Stimulated activated CD4-positive, alpha-beta T cell treated with anti-CD3 and anti-CD28 coated beads, Interleukin-1b, Interleukin-23, amount 100 ng/mL, for 48 hours (primary cell): ENCODE measurements around the gene SLC39A12.
"Not testable (repeated sequence)": the region's sequence is repeated elsewhere in the genome, so short reads cannot be mapped to it uniquely, and the experiment has no call there.

Experiments used
- DNase-seq: peaks from one replicate; pipeline ENCODE4 v3.0.0-alpha.2; 2020

SLC39A12 gene

DNA sequence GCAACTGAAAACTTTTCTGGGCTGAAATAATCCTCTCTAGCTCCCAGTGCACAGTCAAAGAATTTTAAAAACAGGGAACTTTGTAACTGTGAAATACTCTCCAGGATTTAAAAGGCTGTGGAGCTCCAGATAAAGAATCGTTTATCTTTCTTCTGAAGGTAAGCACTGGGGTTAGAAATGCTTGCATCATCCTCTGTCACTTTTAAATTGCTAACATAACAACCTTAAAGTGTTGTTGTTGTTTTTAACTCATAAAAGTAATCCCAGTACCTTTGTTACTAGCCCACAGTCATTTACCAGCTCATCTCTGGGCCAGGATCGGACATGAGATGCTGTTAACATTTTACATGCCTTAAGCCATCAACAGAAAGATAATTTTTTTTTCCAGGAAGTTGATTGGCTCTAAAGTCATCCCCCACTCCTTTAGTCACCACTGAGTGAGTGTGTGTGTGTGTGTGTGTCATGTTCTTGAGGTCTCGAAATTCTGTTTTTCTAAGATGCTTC is at the start of gene SLC39A12:
Gene SLC39A12, plus strand, starts transcription at position 51 of the 504 bp plus-strand sequence. CDS start 1,359 bp downstream, outside the sequence.
- DNase-seq: no peak

DNA sequence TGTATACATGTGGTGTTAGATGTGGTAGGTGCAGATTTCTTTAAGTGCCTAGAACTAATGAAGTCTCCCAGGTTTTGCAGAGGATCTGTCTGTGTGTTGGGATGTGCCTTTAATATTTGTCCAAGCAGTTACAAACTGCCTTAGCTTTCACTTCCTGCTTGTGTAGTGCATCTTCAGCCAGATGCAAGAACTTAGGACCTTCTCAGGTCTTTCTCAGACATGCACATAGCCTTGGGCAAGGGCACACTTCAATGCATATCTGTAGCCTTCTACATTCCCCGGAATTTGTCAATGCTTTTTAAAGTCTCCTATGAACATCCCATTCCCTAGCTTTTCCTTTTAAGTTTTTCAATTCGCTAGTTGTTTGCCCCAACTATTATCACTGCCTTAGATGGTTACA is 47.2 kb upstream of the SLC39A12 start:
- no peak for DNase-seq

DNA sequence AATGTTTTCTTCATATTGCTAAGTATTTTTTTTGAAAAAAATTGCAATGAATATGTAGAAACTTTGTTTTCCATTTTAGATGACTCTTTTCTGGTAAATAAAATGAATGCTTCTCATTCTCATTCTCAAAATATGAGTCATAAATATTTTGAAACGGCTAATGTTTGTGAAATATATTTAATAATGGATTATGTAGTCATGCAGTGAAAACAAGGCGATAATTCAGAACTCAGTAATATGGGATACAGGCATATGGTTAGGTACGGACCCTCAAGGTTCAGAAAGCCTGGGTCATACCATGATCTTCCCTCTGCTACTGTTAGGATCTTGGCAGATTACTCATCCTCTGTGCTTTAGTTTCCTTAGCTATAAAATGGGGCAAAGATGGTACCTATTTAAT is 46.2 kb upstream of the SLC39A12 start:
- DNase-seq: no peak

DNA sequence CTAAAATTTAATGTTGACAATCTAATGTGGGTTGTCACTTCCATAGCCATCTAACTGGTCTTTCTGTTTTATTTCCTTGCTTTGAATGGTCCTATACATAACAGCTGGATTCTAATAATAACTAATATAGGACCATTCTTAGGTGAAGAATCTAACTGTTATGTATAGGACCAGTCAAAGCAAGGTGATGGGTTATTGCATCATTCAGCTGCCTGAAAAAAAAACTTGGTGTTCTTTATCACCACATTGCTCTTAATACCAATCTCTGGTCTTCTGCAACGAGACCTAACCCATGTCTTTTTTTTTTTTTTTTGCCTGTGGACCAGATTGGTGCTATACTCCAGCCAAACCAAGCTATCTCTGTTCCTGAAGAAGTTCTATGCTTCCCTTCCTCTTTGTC is 45.7 kb upstream of the SLC39A12 start:
- DNase-seq: no peak

DNA sequence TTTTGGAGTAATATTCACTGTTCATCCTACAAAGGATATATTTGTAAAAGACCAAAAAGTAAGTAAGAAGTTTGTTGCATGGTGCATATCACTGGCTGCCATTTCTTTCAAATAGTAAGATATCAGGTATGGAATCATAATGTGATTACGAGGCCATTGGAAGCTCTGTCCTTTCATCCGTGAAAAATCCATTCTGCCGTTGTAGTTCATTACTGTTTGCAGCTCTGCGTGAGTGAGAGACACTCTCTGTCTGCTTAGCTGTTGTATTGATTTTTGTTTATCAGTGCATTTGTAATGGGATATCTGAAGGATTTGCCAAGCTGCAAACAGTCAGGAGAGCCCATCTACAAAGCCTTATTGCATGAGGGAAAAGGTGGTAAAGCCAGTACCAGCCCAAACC is 44.1 kb upstream of the SLC39A12 start:
- DNase-seq: no peak

DNA sequence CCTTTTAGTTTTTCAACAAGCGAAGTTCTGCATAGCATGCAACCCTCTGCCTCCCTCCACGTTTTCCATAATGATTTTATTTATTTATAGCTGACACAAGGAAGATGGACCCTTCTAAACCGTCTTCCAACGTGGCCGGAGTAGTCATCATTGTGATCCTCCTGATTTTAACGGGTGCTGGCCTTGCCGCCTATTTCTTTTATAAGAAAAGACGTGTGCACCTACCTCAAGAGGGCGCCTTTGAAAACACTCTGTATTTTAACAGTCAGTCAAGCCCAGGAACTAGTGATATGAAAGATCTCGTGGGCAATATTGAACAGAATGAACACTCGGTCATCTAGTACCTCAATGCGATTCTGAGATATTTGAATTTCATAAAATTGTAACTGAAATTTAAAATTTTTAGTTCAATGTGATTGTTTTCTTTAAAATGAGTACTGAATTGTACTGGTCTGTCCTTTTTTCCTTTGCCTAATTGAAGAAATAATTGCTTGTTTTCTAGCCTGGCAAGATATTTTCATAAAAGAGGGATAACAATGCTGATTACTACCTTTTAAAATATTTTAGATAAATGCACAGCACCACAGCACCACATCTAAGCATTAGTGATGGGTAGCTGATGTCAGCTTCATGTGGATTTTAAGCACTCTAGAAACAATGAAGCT is 41.5 kb upstream of the SLC39A12 start:
- no peak for DNase-seq

DNA sequence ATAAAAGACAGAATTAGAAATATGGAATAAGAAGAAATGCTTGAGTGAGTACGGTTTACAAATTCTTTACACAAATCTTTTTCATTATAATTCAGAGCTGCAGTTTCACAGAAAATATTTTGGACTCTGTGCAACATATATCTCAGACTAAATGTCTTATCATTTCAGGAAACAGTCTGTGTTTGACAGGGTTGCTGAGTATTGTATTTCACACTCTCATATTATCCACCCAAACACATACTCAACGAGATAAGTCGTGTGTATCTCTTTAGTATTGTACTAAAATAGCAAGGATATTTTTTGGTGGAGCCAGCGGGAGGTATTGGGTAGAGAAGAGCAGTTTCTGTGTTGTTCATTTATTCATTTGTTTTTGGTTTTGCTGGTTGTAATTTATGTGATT is 39.0 kb upstream of the SLC39A12 start:
- DNase-seq: no peak

DNA sequence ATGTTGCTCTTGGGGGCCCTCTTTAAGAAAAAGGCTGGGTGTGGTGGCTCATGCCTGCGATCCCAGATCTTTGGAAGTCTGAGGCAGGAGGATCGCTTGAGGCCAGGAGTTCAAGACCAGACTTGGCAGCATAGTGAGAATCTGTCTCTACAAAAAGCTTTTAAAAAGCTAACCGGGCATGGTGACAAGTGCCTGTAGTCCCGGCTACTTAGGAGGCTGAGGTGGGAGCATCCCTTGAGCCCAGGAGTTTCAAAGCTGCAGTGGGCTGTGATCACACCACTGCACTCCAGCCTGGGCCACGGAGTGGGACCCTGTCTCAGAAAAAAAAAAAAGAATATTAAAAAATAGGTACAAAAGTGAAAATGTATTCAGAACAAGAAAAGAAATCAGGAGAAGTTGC is 38.1 kb upstream of the SLC39A12 start:
- no peak for DNase-seq

DNA sequence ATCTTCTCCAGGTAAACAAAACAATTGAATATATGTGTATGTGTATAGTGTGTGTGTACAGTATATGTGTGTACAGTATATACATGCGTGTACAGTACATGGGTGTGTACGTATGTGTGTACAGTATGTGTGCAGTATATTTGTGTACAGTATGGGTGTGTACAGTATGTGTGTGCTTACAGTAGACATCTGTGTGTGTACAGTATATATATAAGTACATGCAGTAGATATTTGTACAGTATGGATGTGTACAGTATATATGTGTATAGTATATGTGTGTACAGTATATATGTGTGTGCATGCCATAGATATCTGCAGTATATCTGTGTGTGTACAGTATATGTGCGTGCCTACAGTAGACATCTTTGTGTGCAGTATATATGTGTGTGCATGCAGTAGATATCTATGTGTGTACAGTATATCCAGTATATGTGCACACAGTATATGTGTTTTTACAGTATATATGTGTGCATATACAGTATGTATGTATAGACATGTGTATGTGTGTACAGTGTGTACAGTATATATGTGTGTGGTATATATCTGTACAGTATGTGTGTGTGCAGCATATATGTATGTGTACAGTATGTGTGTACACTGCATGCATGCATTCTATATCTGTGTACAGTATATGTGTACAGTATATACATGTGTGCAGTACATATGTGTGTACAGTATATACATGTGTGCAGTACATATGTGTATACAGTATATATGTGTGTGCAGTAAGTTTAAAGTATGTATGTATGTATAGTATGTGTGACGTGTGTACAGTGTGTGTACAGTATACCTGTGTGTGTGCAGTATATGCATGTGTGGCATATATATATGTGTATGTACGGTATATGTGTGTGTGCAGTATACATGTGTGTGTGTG is 37.3 kb upstream of the SLC39A12 start:
- DNase-seq: no peak

DNA sequence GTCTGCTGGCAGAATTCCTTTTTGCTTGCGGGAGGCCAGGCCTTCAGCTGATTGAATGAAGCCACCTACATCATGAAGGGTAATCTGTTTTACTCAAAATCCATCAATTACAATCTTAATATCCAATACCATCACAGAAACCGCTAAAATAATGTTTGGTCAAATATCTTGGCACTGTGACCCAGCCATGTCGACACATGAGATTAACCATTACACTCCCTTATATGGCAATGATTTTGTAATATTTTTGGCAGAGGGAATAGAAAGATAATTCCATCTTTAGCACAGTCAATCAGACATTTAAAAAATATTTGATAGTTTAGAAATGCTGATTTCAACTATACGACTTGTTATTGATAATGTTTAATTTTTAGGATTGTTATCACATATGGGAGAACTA is 36.5 kb upstream of the SLC39A12 start:
- DNase-seq: no peak

DNA sequence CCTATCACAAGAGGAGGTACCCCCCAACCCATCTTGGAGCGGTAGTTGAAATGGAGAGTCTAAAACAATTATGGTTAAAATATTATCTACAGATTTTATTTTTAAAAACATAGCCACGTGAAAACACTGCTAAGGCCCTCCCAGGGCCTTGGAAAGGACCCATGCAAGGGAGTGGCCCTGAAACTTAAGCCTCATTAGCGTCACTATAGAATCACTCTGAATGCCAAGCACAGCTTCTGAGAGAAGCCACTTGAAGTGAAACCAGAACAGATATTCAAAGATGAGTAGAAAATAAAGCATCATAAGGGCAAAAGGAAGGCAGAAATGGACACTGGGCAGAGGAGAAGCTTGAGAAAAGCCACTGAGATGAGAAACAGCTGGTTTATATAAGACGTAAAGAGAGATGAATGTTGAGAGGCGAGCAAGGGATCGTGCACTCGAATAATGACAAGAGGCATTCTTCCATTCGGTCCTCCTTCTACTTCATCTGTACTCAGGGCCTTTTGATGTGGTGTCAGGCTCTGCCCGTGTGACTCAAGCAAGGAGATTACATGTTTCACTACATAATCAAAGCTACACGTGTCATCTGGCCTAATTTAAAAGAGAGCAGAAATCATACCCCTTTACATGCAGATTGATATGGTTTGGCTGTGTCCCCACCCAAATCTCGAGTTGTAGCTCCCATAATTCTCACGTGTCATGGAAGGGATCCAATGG is 33.4 kb upstream of the SLC39A12 start:
- DNase-seq: no peak

DNA sequence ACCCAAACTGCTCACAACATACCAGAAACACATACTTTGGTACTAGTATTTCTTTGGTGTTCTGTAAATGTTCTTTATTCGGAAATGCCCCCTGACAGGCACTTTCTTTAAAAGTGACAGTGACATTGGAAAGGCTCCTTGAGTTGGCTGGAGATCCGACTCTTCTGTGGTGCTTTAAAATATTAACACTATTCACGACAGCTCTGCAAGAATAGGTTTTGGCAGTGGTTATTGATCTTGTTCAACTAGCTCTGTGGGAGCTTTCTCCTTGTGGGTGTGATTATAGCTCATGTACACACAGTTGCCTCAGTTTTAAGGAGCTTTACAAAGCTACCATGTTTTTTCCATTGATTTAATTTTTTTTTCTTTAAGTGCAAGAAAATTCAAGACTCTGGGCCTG is 30.3 kb upstream of the SLC39A12 start:
- no peak for DNase-seq

DNA sequence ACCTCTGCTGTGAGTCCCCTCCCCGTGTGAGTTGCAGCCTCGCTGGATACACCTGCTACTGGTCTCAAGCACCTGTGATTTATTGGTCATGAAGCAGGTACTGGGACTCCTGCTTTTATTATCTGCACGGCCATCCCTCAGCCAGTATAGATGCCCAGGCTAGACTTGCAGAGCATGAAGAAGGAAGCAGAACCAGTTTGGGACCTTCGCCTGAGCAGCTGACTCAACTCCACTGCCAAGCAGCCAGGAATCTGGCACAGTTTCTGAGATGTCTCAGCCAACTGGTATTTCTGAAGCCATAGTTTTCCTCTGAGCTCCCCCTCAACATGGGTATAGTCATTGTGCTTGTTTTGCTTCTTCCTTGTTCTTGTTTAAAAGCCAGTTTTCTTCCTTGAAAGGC is 28.0 kb upstream of the SLC39A12 start:
- DNase-seq: no peak

DNA sequence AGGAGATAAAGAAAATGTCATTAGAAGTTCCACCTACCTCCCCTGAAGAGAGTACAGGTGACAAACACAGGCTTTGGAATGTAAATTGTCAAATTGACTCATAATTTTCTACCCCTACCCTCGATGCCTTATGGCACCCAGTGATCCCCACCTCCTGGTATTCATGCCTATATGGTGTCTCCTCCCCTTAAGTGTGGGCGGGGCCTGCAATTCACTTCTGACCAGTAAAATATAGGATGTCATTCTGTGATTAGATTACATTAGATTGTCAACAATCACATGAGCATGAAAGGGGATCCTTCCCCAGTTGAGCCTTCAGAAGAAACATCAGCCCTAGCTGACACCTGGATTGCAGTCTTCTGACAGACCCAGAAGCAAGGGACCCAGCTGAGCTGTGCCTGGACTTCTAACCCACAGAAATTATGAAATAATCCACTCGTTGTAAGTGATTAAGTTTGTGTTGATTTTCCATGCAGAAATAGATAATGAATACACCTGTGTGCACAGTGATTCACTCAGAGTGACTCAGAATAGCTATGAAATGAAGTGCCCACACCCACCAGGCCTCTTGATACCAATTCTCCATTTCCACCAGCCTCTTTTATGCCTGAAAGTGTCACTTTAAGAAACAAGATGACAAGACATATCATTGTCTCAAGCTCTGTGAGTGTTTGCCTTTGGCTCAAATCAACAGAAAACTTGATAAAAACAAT is 8.5 kb upstream of the SLC39A12 start:
- DNase-seq: no peak

DNA sequence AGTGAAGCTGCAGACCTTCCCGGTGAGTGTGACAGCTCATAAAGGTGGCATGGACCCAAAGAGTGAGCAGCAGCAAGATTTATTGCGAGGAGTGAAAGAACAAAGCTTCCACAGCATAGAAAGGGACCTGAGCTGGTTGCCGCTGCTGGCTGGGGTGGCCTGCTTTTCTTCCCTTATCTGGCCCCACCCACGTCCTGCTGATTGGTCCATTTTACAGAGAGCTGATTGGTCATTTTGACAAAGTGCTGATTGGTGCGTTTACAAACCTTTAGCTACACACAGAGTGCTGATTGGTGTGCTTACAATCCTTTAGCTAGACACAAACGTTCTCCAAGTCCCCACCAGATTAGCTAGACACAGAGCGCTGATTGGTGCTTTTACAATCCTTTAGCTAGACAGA is 1.4 kb upstream of the SLC39A12 start:
- DNase-seq: not testable (repeated sequence)

DNA sequence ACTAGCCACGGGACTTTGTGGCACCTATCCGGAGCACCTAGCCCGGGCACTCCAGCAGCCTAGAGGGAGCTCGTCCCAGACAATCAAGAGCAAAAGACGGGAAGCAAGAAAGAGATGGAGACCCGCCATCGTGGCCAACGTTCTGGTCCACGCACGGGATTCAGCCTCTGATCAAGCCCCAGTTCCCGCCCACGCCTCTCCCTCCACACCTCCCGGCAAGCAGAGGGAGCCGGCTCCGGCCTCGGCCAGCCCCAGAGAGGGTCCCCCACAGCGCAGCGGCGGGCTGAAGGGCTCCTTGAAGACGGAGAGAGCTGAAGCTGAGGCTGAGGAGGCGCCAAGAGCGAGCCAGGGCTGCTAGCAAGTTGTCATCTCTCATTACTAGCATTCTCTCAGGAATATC is 992 bp upstream of the SLC39A12 start:
- no peak for DNase-seq

DNA sequence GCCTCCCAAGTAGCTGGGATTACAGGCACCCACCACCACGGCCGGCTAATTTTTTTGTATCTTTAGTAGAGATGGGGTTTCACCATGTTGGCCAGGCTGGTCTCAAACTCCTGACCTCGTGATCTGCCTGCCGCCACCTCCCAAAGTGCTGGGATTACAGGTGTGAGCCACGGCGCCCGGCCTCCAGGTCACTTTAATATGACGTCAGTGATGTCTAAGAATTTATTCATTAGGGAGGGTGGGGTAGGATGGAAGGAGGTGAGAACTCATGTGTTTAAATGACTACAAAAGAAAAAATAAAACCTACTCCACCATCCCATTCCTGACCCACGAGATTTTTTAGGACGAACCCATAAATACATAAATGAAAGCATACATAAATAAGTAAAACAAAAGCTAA is 2.7 kb downstream of the SLC39A12 start:
- DNase-seq: not testable (repeated sequence)

DNA sequence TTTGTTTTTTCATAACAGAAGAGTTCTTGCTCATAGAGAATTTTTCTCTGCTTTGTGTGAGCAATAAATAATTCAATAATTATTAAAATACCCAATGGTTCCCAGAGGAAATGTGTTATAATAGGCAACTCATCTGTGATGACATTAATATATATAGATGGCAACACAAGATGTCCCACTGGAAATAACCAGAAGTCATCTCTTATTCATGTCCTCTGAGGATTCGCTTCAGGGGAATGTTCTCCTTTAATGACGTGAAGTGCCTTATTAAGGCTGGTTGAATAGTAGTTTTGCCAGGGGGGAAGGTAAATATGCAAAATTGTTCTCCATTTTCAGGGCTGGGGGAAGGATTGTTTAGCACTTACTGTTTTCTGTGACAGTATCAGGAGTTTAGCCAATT is 3.1 kb downstream of the SLC39A12 start:
- no peak for DNase-seq

DNA sequence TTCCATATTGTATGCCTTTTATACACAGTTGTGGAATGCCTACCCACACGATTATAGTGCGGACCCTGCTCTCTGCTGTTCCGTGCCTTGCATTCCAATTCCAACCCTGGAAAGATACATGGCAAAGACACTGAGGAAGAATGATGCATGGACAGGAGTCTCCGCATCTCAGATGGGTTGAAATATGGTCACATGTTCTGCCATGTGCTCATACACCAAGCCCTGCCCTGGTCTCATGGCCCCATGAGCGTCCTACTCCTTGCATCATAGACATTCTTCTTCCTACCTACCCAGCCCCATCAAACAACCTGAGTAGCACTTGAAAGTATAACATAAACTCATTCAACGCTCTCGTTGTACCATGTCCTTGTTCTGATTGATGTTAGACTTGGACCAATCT is 6.3 kb downstream of the SLC39A12 start:
- no peak for DNase-seq

DNA sequence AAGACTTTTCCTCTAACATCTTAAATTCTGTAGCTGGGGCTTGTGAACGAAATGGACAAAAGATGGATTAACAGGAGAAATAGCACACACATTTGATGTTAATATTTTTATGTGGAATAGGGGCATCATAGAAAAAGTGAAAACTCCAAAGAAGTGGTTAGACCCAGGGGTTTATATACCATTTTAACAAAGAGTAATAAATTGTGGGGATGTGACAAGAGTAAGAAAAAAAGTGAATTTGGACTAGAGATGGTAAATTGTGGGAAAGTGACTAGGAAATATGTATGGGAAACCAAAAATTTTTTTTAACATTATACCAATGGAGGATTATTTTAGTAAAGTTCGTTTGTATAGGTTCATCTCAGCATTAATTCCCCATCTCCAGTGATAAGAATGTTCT is 8.2 kb downstream of the SLC39A12 start:
- no peak for DNase-seq

DNA sequence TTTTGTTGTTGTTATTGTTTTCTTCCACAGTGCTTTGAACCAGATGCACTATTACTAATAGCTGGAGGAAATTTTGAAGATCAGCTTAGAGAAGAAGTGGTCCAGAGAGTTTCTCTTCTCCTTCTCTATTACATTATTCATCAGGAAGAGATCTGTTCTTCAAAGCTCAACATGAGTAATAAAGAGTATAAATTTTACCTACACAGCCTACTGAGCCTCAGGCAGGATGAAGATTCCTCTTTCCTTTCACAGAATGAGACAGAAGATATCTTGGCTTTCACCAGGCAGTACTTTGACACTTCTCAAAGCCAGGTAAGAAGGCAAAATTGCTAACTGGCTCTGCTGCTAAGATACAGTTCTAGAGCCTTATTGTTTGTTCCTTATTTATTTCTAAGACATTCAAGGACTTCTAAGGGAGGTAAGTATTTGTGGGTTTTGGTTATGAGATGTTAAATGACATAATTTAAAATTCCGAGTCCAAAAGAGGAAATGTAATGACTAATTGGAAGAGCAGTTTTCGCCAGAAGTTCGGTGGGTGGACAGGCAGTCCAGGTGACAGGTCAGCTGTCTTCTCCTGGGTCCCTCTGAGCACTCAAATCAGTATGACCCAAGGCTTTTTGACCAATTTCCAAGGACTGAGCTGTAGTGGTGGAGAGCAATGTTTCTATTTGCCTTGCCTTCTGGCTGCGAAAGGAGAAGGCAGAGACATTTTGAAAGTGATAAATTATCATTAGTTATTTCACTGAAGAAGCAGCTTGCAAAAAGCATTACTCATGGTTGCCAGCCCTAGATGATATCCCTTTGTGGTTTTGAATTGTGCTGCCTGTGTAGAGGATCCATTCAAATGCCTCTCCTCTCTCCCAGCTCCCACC is 10.1 kb downstream of the SLC39A12 start:
- DNase-seq: no peak

DNA sequence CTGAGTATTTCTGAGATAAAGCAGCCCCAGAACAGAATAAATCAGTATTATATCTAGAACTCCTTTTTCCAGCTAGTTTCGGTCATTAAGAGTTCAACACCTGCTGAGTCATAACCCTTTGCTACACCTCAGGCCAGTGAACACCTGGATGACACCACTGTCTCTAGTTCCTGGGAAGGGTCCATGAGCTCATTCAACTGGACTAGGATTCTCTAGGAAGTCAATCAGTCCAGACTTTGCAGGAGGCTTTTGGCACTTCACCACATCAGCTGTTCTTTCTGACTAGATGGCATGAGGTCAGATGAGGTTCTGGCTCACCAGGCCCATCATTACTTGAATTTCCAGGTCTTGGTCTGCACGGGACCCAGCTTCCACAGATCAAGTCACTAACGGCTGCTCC is 11.7 kb downstream of the SLC39A12 start:
- no peak for DNase-seq
